ENCODE results near the gene DSCAM. TPM values are rescaled to one million over a fixed set of nuclear protein-coding genes. Genes with fewer than 3 reads are reported as not detected.

DSCAM gene
- total RNA-seq, 1 experiment from 2014 or later: not detected

DNA sequence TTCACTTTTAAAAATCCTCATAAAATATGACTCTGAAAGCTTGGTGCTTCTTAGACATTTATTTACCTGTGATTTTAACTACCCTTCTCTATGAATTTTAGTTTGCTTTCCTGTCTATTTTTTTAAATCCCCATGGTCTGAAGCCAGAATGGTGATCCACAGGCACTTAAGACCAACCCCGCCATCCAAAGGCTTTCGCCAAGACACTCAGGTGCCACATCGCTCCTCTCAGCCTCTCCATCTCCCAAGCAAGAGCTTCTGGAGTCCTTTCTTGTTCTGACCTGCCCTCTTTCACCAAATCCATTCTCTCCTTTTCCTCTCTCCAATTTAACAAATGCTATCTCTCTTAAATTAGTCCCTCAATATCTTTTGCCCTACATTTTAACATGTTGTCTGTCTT is 515.2 kb downstream of the DSCAM start:
- intact Hi-C loops (cut with micrococcal nuclease): no loop called here

More for the DNA sequence above, 515.2 kb downstream of the DSCAM start:
- Histone ChIP-seq H3K36me3 (ENCODE audit: control insufficient read depth in 1 of 2, insufficient read depth in 2 of 2, low read length in 2 of 2) (no peaks in the 10 kb centered on the region), H3K9ac (ENCODE audit: low read length) (no peak overlapping the region), H3K79me2 (ENCODE audit: insufficient read depth, low read length) (no peaks in the 10 kb centered on the region), H3K4me2 (ENCODE audit: low read length) (no peak overlapping the region), H3K27ac (ENCODE audit: low read depth, low read length) (no peak overlapping the region), H3K4me1 (ENCODE audit: control insufficient read depth in 1 of 2, insufficient read depth in 2 of 2, low read length in 2 of 2) (no peaks in the 10 kb centered on the region), H3K9me2 (ENCODE audit: insufficient read depth) (no peaks in the 10 kb centered on the region), H2AFZ (ENCODE audit: low read depth, low read length, poor library complexity, severe bottlenecking) (no peak overlapping the region), H3K27me3 (ENCODE audit: insufficient read depth, low read length) (no peaks in the 10 kb centered on the region), H3K9me3 (ENCODE audit: control insufficient read depth in 1 of 2, insufficient read depth in 1 of 2, low read depth in 1 of 2, low read length in 2 of 2) (peaks cover 5 to 26% of the 10 kb centered on the region in 2 experiments; a peak in 2 of 4 replicates), H3K4me3 (replicated peaks in 1 of 2; ENCODE audit: low read depth in 1 of 2, low read length in 2 of 2) (no peak overlapping the region), H4K20me1 (ENCODE audit: insufficient read depth) (no peaks in the 10 kb centered on the region)
- DNase-seq (ENCODE audit: low read depth, low spot score) (no peak), ATAC-seq (no peak)
- RAD21 ChIA-PET (ENCODE audit: low non-redundant PET in 1 of 2, low total read pairs in 2 of 2, uncharacterized antibody in 2 of 2, unreplicated experiment in 2 of 2): no interaction called here
- TF ChIP-seq ZFX (IDR thresholded peaks at IDR 0.05): no peak
- TF ChIP-seq EZH2phosphoT487 (IDR thresholded peaks at IDR 0.05; ENCODE audit: borderline replicate concordance): no peak
- no peak for TF ChIP-seq YY1 (IDR thresholded peaks at IDR 0.05; ENCODE audit: extremely low read depth, insufficient replicate concordance, low read depth, low read length)
- TF ChIP-seq, protein P1, sequence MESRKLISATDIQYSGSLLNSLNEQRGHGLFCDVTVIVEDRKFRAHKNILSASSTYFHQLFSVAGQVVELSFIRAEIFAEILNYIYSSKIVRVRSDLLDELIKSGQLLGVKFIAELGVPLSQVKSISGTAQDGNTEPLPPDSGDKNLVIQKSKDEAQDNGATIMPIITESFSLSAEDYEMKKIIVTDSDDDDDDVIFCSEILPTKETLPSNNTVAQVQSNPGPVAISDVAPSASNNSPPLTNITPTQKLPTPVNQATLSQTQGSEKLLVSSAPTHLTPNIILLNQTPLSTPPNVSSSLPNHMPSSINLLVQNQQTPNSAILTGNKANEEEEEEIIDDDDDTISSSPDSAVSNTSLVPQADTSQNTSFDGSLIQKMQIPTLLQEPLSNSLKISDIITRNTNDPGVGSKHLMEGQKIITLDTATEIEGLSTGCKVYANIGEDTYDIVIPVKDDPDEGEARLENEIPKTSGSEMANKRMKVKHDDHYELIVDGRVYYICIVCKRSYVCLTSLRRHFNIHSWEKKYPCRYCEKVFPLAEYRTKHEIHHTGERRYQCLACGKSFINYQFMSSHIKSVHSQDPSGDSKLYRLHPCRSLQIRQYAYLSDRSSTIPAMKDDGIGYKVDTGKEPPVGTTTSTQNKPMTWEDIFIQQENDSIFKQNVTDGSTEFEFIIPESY (IDR thresholded peaks at IDR 0.05; ENCODE audit: extremely low read depth, insufficient replicate concordance, low read length): no peak
- TF ChIP-seq, protein P2, sequence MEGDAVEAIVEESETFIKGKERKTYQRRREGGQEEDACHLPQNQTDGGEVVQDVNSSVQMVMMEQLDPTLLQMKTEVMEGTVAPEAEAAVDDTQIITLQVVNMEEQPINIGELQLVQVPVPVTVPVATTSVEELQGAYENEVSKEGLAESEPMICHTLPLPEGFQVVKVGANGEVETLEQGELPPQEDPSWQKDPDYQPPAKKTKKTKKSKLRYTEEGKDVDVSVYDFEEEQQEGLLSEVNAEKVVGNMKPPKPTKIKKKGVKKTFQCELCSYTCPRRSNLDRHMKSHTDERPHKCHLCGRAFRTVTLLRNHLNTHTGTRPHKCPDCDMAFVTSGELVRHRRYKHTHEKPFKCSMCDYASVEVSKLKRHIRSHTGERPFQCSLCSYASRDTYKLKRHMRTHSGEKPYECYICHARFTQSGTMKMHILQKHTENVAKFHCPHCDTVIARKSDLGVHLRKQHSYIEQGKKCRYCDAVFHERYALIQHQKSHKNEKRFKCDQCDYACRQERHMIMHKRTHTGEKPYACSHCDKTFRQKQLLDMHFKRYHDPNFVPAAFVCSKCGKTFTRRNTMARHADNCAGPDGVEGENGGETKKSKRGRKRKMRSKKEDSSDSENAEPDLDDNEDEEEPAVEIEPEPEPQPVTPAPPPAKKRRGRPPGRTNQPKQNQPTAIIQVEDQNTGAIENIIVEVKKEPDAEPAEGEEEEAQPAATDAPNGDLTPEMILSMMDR (IDR thresholded peaks at IDR 0.05 in 2 of 3, conservative IDR thresholded peaks at IDR 0.05 in 1 of 3; ENCODE audit: borderline replicate concordance in 1 of 3, insufficient read depth in 1 of 3, low read depth in 2 of 3, low read length in 2 of 3): no peak
- no peak for TF ChIP-seq CBX3 (IDR thresholded peaks at IDR 0.05; ENCODE audit: low read depth)
- TF ChIP-seq ZNF274 (IDR thresholded peaks at IDR 0.05; ENCODE audit: low read depth, low read length): no peak
- TF ChIP-seq POLR2A (IDR thresholded peaks at IDR 0.05; ENCODE audit: borderline replicate concordance, extremely low read depth, insufficient read depth, insufficient read length): no peak
- no peak for TF ChIP-seq POLR2AphosphoS5 (IDR thresholded peaks at IDR 0.05; ENCODE audit: low read depth, low read length)
- TF ChIP-seq SRF (IDR thresholded peaks at IDR 0.05; ENCODE audit: low read depth): no peak
- TF ChIP-seq, protein P3, sequence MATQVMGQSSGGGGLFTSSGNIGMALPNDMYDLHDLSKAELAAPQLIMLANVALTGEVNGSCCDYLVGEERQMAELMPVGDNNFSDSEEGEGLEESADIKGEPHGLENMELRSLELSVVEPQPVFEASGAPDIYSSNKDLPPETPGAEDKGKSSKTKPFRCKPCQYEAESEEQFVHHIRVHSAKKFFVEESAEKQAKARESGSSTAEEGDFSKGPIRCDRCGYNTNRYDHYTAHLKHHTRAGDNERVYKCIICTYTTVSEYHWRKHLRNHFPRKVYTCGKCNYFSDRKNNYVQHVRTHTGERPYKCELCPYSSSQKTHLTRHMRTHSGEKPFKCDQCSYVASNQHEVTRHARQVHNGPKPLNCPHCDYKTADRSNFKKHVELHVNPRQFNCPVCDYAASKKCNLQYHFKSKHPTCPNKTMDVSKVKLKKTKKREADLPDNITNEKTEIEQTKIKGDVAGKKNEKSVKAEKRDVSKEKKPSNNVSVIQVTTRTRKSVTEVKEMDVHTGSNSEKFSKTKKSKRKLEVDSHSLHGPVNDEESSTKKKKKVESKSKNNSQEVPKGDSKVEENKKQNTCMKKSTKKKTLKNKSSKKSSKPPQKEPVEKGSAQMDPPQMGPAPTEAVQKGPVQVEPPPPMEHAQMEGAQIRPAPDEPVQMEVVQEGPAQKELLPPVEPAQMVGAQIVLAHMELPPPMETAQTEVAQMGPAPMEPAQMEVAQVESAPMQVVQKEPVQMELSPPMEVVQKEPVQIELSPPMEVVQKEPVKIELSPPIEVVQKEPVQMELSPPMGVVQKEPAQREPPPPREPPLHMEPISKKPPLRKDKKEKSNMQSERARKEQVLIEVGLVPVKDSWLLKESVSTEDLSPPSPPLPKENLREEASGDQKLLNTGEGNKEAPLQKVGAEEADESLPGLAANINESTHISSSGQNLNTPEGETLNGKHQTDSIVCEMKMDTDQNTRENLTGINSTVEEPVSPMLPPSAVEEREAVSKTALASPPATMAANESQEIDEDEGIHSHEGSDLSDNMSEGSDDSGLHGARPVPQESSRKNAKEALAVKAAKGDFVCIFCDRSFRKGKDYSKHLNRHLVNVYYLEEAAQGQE (IDR thresholded peaks at IDR 0.05; ENCODE audit: low read depth): no peak
- no peak for TF ChIP-seq TCF7L2 (IDR thresholded peaks at IDR 0.05; ENCODE audit: borderline replicate concordance, extremely low read depth, insufficient read depth, insufficient read length)
- TF ChIP-seq EZH2 (IDR thresholded peaks at IDR 0.05): no peak
- no peak for TF ChIP-seq EGR1 (IDR thresholded peaks at IDR 0.05; ENCODE audit: low read depth)
- no peak for TF ChIP-seq RAD21 (IDR thresholded peaks at IDR 0.05; ENCODE audit: low read depth)
- no peak for TF ChIP-seq SP1 (IDR thresholded peaks at IDR 0.05; ENCODE audit: low read depth)
- TF ChIP-seq, protein P4, sequence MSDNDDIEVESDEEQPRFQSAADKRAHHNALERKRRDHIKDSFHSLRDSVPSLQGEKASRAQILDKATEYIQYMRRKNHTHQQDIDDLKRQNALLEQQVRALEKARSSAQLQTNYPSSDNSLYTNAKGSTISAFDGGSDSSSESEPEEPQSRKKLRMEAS (IDR thresholded peaks at IDR 0.05): no peak
- TF ChIP-seq JUND (IDR thresholded peaks at IDR 0.05): no peak
- BruUV-seq (replicated peaks): no TSS peak
- CTCF ChIA-PET: no interaction called here
- POLR2A ChIA-PET: no interaction called here

Measured in HCT116 (cell line).